Caco-2 (cell line): Measurements from ENCODE around the gene CLPTM1. TPM values are rescaled to one million over a fixed set of nuclear protein-coding genes. Genes with fewer than 3 reads are reported as not detected.

Experiments used
- BruUV-seq: library from RNA; stranded (reverse); fragments of 400-500 nt; replicated peaks from 2 replicates; lab custom pipeline; 2021; lab: Mats Ljungman, UMichigan
- CTCF ChIA-PET: fragments of 300-600 bp; sonication (Branson Sonifier 250); formaldehyde crosslinking; loops from one replicate; lab custom pipeline; 2022; ENCODE audit warnings: antibody characterized with exemption; lab: Charles Lee
- POLR2A ChIA-PET: fragments of 300-600 bp; sonication (Branson Sonifier 250); formaldehyde crosslinking; loops from one replicate; lab custom pipeline; 2022; ENCODE audit warnings: antibody characterized with exemption; lab: Charles Lee
- DNase-seq, 2 experiments: peaks; one replicate each; pipeline versions ENCODE4 v3.0.0 to v3.0.0-alpha.2; 2020 to 2022
- H3K27me3 ChIP-seq: replicated peaks from 2 replicates; pipeline ENCODE4 v1.6.0; 2011; ENCODE audit warnings: low read length; ENCODE audit not compliant: control insufficient read depth, insufficient read depth
- H3K36me3 ChIP-seq: 2 replicates; pipeline ENCODE4 v1.5.1; 2011; ENCODE audit warnings: low read length; ENCODE audit not compliant: control insufficient read depth, insufficient read depth
- H3K4me1 ChIP-seq: fragments of 250-450 bp; sonication (Bioruptor Pico); 2 replicates; pipeline ENCODE4 v1.5.1; 2020; ENCODE audit warnings: mild to moderate bottlenecking
- H3K4me3 ChIP-seq: 2 replicates; pipeline ENCODE4 v1.5.1; 2011; ENCODE audit warnings: low read depth, mild to moderate bottlenecking, control low read depth, low read length
- H3K9me3 ChIP-seq: fragments of 250-450 bp; sonication (Bioruptor Pico); 2 replicates; pipeline ENCODE4 v1.5.1; 2020; ENCODE audit warnings: mild to moderate bottlenecking, moderate library complexity
- H3K27ac Mint-ChIP-seq: one replicate; pipeline ENCODE4 v1.8.0; 2022; ENCODE audit warnings: mixed read lengths; ENCODE audit not compliant: unreplicated experiment
- H3K27me3 Mint-ChIP-seq: one replicate; pipeline ENCODE4 v1.8.0; 2022; ENCODE audit warnings: mixed read lengths; ENCODE audit not compliant: insufficient read depth, unreplicated experiment
- H3K36me3 Mint-ChIP-seq: one replicate; pipeline ENCODE4 v1.8.0; 2022; ENCODE audit warnings: mild to moderate bottlenecking, mixed read lengths; ENCODE audit not compliant: insufficient read depth, unreplicated experiment
- H3K4me1 Mint-ChIP-seq: one replicate; pipeline ENCODE4 v1.8.0; 2022; ENCODE audit warnings: low read depth, mixed read lengths; ENCODE audit not compliant: unreplicated experiment
- H3K4me3 Mint-ChIP-seq: one replicate; pipeline ENCODE4 v1.8.0; 2022; ENCODE audit warnings: mild to moderate bottlenecking, moderate library complexity, mixed read lengths; ENCODE audit not compliant: unreplicated experiment
- H3K9me3 Mint-ChIP-seq: one replicate; pipeline ENCODE4 v1.8.0; 2022; ENCODE audit warnings: mixed read lengths; ENCODE audit not compliant: unreplicated experiment
- intact Hi-C: fragments of 100-400 bp; cut with micrococcal nuclease; formaldehyde crosslinking; loops from one replicate; pipeline ENCODE4 v1.10.0; 2022; ENCODE audit not compliant: unreplicated experiment
- total RNA-seq: library from RNA; stranded (reverse); gene quantifications from 2 replicates; pipeline ENCODE4 v1.2.3, GENCODE V29; 2022
- TF ChIP-seq, protein P1 (sequence below), 2 experiments: fragments of 200-600 bp in 1 of 2; IDR thresholded peaks; 1 replicate in 1 of 2; 2 replicates in 1 of 2; pipeline versions ENCODE4 v1.5.1 to v1.8.0; 2011 to 2022; ENCODE audit warnings: antibody characterized with exemption in 1 of 2, control low read depth in 1 of 2, inconsistent platforms in 1 of 2, low read depth in 1 of 2, low read length in 1 of 2, mild to moderate bottlenecking in 1 of 2, moderate library complexity in 1 of 2; ENCODE audit not compliant: insufficient read depth in 1 of 2, severe bottlenecking in 1 of 2, unreplicated experiment in 1 of 2

The CLPTM1 gene
- total RNA-seq, 1 experiment from 2014 or later = 144 TPM

DNA sequence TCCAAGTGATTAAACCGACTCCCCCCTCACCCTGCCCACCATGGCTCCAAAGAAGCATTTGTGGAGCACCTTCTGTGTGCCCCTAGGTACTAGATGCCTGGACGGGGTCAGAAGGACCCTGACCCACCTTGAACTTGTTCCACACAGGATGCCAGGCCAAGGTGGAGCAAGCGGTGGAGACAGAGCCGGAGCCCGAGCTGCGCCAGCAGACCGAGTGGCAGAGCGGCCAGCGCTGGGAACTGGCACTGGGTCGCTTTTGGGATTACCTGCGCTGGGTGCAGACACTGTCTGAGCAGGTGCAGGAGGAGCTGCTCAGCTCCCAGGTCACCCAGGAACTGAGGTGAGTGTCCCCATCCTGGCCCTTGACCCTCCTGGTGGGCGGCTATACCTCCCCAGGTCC, 47.6 kb upstream of the CLPTM1 start:
- Mint-ChIP-seq H3K9me3 (no peaks in the 10 kb centered on the region), H3K36me3 (peaks cover 96% of the 10 kb centered on the region), H3K27ac (no peak overlapping the region), H3K27me3 (no peaks in the 10 kb centered on the region), H3K4me3 (peak overlapping the region; percentile 84), H3K4me1 (peaks cover 37% of the 10 kb centered on the region)
- BruUV-seq = no TSS peak
- POLR2A ChIA-PET = no interaction called here
- TF ChIP-seq, protein P1, sequence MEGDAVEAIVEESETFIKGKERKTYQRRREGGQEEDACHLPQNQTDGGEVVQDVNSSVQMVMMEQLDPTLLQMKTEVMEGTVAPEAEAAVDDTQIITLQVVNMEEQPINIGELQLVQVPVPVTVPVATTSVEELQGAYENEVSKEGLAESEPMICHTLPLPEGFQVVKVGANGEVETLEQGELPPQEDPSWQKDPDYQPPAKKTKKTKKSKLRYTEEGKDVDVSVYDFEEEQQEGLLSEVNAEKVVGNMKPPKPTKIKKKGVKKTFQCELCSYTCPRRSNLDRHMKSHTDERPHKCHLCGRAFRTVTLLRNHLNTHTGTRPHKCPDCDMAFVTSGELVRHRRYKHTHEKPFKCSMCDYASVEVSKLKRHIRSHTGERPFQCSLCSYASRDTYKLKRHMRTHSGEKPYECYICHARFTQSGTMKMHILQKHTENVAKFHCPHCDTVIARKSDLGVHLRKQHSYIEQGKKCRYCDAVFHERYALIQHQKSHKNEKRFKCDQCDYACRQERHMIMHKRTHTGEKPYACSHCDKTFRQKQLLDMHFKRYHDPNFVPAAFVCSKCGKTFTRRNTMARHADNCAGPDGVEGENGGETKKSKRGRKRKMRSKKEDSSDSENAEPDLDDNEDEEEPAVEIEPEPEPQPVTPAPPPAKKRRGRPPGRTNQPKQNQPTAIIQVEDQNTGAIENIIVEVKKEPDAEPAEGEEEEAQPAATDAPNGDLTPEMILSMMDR (IDR thresholded peaks at IDR 0.05; ENCODE audit: insufficient read depth in 1 of 2, low read depth in 1 of 2, low read length in 1 of 2, severe bottlenecking in 1 of 2, unreplicated experiment in 1 of 2) = no peak
- Histone ChIP-seq H3K4me3 (no peak overlapping the region), H3K36me3 (peaks cover 8% of the 10 kb centered on the region), H3K9me3 (no peaks in the 10 kb centered on the region), H3K4me1 (peaks cover 37% of the 10 kb centered on the region), H3K27me3 (no peaks in the 10 kb centered on the region)
- DNase-seq = no peak
- intact Hi-C loops = loop anchor here (10.0 kb wide), 2 partner anchors 97 to 167 kb away; partner anchors contain the start of genes GEMIN7, RELB and ZNF296
- CTCF ChIA-PET = interaction anchor here (0.6 to 1.0 kb wide), 3 partner anchors 11 to 45 kb away, joined by 3 to 5 read pairs (median 3); no protein-coding TSS in a partner anchor

DNA sequence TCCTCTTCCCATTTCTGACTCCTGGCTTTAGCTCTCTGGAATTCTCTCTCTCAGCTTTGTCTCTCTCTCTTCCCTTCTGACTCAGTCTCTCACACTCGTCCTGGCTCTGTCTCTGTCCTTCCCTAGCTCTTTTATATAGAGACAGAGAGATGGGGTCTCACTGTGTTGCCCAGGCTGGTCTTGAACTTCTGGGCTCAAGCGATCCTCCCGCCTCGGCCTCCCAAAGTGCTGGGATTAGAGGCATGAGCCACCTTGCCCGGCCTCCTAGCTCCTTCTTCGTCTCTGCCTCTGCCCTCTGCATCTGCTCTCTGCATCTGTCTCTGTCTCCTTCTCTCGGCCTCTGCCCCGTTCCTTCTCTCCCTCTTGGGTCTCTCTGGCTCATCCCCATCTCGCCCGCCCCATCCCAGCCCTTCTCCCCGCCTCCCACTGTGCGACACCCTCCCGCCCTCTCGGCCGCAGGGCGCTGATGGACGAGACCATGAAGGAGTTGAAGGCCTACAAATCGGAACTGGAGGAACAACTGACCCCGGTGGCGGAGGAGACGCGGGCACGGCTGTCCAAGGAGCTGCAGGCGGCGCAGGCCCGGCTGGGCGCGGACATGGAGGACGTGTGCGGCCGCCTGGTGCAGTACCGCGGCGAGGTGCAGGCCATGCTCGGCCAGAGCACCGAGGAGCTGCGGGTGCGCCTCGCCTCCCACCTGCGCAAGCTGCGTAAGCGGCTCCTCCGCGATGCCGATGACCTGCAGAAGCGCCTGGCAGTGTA, 46.9 kb upstream of the CLPTM1 start:
- ChIA-PET POLR2A (no interaction called here), CTCF (interaction anchor here (0.6 to 1.0 kb wide), 3 partner anchors 11 to 44 kb away, joined by 3 to 5 read pairs (median 3); no protein-coding TSS in a partner anchor)
- intact Hi-C loops = loop anchor here (10.0 kb wide), 2 partner anchors 97 to 167 kb away; partner anchors contain the start of genes GEMIN7, RELB and ZNF296
- H3K4me1 ChIP-seq = peaks cover 37% of the 10 kb centered on the region
- no peaks in the 10 kb centered on the region for H3K27me3 ChIP-seq
- H3K4me3 ChIP-seq = no peak overlapping the region
- Mint-ChIP-seq H3K4me3 (peak overlapping the region; percentile 84), H3K36me3 (peaks cover 95% of the 10 kb centered on the region), H3K9me3 (no peaks in the 10 kb centered on the region), H3K27me3 (no peaks in the 10 kb centered on the region), H3K27ac (no peak overlapping the region), H3K4me1 (peaks cover 43% of the 10 kb centered on the region)
- no peaks in the 10 kb centered on the region for H3K9me3 ChIP-seq
- TF ChIP-seq, protein P1 (IDR thresholded peaks at IDR 0.05; ENCODE audit: insufficient read depth in 1 of 2, low read depth in 1 of 2, low read length in 1 of 2, severe bottlenecking in 1 of 2, unreplicated experiment in 1 of 2) = no peak
- BruUV-seq = no TSS peak
- H3K36me3 ChIP-seq = peaks cover 8% of the 10 kb centered on the region
- no peak for DNase-seq

DNA sequence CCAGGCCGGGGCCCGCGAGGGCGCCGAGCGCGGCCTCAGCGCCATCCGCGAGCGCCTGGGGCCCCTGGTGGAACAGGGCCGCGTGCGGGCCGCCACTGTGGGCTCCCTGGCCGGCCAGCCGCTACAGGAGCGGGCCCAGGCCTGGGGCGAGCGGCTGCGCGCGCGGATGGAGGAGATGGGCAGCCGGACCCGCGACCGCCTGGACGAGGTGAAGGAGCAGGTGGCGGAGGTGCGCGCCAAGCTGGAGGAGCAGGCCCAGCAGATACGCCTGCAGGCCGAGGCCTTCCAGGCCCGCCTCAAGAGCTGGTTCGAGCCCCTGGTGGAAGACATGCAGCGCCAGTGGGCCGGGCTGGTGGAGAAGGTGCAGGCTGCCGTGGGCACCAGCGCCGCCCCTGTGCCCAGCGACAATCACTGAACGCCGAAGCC, 46.3 kb upstream of the CLPTM1 start:
- no peak overlapping the region for H3K27ac Mint-ChIP-seq
- no peak for DNase-seq
- H3K27me3 ChIP-seq = no peaks in the 10 kb centered on the region
- H3K4me1 ChIP-seq = peaks cover 37% of the 10 kb centered on the region
- CTCF ChIA-PET = no interaction called here
- H3K4me3 Mint-ChIP-seq = no peak overlapping the region
- BruUV-seq = TSS peak; percentile 67
- TF ChIP-seq, protein P1 (IDR thresholded peaks at IDR 0.05; ENCODE audit: insufficient read depth in 1 of 2, low read depth in 1 of 2, low read length in 1 of 2, severe bottlenecking in 1 of 2, unreplicated experiment in 1 of 2) = no peak
- H3K36me3 Mint-ChIP-seq = peaks cover 89% of the 10 kb centered on the region
- POLR2A ChIA-PET = no interaction called here
- no peaks in the 10 kb centered on the region for H3K27me3 Mint-ChIP-seq
- intact Hi-C loops = loop anchor here (10.0 kb wide), 2 partner anchors 96 to 166 kb away; partner anchors contain the start of genes GEMIN7, RELB and ZNF296
- no peak overlapping the region for H3K4me3 ChIP-seq
- H3K4me1 Mint-ChIP-seq = peaks cover 49% of the 10 kb centered on the region
- H3K9me3 ChIP-seq = no peaks in the 10 kb centered on the region
- H3K36me3 ChIP-seq = peaks cover 8% of the 10 kb centered on the region
- H3K9me3 Mint-ChIP-seq = no peaks in the 10 kb centered on the region
